WTC11 (cell line): ENCODE results near the gene TLX1.

ENCODE experiments used
- ETV6 ChIP-seq: sonication (generic); formaldehyde crosslinking; IDR thresholded peaks from 2 replicates; pipeline ENCODE4 v1.8.1; 2022; ENCODE audit warnings: mild to moderate bottlenecking, missing genetic modification reagents
- GTF2I ChIP-seq: fragments of 250-450 bp; sonication (Bioruptor Pico); conservative IDR thresholded peaks from 2 replicates; pipeline ENCODE4 v1.4.0; 2021; ENCODE audit warnings: mild to moderate bottlenecking
- NR1H2 ChIP-seq: sonication (generic); formaldehyde crosslinking; IDR thresholded peaks from 2 replicates; pipeline ENCODE4 v1.9.0; 2021; ENCODE audit warnings: mild to moderate bottlenecking, moderate library complexity, missing genetic modification reagents
- SMAD4 ChIP-seq: sonication (generic); formaldehyde crosslinking; IDR thresholded peaks from 2 replicates; pipeline ENCODE4 v1.8.0; 2022; ENCODE audit warnings: mild to moderate bottlenecking, missing genetic modification reagents
- SP1 ChIP-seq: sonication (generic); formaldehyde crosslinking; conservative IDR thresholded peaks from 2 replicates; pipeline ENCODE4 v1.8.1; 2022; ENCODE audit warnings: missing genetic modification reagents
- ZBTB21 ChIP-seq: sonication (generic); formaldehyde crosslinking; IDR thresholded peaks from 2 replicates; pipeline ENCODE4 v1.8.1; 2023; ENCODE audit warnings: mild to moderate bottlenecking, missing genetic modification reagents, borderline replicate concordance
- TF ChIP-seq, protein P1 (sequence below): fragments of 200-600 bp; IDR thresholded peaks from 2 replicates; pipeline ENCODE4 v1.8.0; 2022; ENCODE audit warnings: antibody characterized with exemption

DNA sequence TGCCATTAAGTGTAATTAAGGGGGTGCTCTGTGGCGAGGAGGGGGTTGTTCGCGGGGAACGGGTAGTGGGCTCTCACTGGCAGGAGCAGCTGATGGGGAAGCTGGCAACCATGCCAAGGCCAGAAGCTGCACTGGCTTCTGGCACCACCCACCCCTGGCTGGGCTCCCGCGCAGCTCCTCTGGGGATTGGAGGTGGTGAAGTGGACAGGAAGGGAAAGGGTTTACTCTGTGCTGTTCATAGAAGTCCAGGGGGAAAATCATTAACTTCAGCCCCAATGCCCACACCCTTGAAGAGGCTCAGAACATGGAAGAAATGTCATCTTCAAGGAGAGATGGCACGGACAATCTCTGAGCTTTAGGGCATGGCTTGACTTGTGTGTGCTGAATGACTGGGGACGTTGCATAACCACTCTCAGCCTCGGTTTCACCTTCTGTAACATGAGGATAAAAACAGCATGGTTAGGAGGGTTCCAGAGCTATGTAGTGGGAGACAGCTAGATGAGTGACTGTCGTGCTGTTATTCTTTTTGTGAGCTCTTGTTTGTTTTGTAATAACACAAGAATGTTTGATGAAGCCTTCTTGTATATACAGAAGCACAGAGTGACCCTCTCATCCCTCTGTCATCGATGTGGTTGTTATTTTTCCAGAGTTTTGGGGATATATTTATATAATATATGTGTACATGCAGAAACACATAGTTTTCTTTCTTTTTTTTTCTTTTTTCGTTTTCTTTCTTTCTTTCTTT lies 39.4 kb upstream of the TLX1 start:
- TF ChIP-seq GTF2I (CRISPR knock-in tag) (no peak), NR1H2 (CRISPR knock-in tag) (no peak), ETV6 (no peak), SMAD4 (no peak), ZBTB21 (no peak), SP1 (no peak)
- TF ChIP-seq, protein P1, sequence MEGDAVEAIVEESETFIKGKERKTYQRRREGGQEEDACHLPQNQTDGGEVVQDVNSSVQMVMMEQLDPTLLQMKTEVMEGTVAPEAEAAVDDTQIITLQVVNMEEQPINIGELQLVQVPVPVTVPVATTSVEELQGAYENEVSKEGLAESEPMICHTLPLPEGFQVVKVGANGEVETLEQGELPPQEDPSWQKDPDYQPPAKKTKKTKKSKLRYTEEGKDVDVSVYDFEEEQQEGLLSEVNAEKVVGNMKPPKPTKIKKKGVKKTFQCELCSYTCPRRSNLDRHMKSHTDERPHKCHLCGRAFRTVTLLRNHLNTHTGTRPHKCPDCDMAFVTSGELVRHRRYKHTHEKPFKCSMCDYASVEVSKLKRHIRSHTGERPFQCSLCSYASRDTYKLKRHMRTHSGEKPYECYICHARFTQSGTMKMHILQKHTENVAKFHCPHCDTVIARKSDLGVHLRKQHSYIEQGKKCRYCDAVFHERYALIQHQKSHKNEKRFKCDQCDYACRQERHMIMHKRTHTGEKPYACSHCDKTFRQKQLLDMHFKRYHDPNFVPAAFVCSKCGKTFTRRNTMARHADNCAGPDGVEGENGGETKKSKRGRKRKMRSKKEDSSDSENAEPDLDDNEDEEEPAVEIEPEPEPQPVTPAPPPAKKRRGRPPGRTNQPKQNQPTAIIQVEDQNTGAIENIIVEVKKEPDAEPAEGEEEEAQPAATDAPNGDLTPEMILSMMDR: no peak
